ENCODE data around the gene SIRT6.
"Not testable (repeated sequence)": the region's sequence is repeated elsewhere in the genome, so short reads cannot be mapped to it uniquely, and the experiment has no call there.

The SIRT6 gene

DNA sequence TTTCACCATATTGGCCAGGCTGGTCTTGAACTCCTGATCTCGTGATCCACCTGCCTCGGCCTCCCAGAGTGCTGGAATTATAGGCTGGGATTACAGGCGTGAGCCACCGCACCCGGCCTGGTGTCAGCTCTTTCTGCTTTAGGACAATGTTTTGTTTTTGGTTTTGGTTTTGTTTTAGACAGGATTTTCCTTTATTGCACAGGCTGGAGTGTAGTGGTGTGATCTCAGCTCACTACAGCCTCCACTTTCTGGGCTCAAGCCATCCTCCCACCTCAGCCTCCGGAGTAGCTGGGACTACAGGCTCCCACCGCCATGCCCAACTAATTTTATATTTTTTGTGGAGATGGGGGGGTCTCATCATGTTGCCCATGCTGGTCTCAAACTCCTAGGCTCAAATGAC lies 53.3 kb downstream of the SIRT6 start:
- DNase-seq: not testable (repeated sequence)

DNA sequence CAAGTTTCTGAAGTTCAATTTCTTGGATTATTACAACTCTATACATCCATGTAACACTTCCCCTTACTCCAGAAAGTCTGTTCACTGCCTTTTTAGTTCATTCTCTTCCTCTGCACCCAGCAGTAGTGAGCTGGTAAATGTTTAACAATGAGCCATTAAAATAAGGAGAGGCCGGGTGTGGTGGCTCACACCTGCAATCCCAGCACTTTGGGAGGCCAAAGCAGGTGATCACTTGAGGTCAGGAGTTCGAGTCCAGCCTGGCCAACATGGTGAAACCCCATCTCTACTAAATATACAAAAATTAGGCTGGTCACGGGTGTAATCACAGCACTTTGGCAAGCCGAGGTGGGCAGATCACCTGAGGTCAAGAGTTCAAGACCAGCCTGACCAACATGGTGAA lies 55.0 kb downstream of the SIRT6 start:
- not testable (repeated sequence) for DNase-seq

DNA sequence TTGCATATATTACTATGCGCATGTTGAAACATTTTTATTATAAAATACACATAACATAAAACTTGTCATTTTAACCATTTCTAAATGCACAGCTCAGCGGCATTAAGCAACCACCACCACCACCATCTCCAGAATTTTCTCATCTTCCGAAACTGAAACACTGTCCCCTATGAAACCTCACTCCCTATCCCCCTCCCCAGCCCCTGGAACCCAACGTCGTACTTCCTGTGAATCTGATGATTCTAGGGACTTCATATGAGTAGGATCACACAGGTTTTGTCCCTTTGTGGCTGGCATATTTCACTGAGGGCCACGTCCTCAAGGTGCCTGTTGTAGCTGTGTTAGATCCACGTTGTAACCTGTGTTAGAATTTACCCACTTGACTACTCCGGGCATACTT lies 57.7 kb downstream of the SIRT6 start:
- no peak for DNase-seq
